GM21529 (cell line): ENCODE data around the gene RARG.
A peak's percentile ranks its signal among the peaks of the same experiment; 100 is the strongest.

Source experiments
- ATAC-seq: cut with Tn5 transposase; IDR thresholded peaks from one replicate; pipeline ENCODE4 v1.9.1; 2021; ENCODE audit not compliant: unreplicated experiment

RARG gene

DNA sequence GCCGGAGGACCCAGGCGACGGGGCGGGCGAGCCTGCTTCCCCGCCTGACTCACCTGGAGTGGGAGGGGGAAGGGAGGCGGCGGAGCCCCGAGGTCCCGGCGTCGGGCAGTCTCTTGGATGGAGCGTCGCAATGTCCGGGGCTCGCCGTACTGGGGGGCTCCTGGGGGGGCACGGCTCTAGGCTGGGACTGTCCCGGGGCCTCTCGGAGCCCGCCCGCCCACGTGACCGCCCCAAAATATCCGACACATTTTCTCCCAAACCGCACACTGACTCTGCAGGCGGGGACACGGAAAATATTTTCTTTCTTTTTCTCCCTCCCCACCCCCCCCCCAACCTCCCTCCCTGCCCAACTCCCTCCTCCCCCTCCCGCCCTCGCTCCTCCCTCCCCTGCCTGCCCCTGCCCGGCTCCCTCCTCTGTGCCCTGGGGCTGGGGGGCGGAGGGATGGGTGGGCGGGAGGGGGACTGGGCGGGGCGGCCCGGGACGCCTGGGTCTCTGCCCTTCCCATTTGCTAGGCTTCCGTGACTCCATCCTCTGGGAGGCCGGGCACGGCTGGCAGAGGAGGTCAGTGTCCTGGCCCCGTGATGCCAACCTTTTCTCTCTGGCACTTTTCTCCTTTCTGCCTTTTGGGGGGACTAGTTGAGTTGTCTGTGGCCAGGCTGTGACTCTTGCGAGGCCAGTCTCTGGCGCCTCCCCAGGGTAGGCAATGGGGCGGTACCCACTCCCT is at the start of gene RARG:
Gene RARG (minus strand): TSS at position 289 of the 725 bp plus-strand sequence. CDS start 4,664 bp downstream, outside the sequence.
- ATAC-seq: no peak

- no peak for ATAC-seq
Observed at GRCh38 chr12:53279888-53280498, 48.0 kb upstream of the RARG start.

GRCh38 chr12:53279283-53279869 is 47.4 kb upstream of the RARG start:
- ATAC-seq: no peak

DNA sequence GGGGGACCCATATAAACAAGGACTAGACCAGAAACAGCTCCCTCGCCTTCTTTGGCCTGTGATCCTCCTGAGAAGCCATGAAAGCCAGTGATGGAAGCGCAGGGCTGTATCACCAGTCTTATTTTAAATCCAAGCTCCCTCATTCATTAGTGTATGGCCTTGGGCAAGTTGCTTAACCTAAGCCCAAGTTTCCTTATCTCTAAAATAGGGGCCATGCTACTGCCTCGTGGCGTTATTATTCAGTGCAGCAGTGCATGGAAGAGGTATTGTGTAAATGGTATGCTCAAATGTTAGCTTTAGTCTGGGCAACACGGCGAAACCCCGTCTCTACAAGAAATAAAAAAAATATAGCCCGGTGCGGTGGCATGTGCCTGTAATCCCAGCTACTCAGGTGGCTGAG is 46.0 kb upstream of the RARG start:
- no peak for ATAC-seq

- no peak for ATAC-seq
Observed at GRCh38 chr12:53276511-53276910, 44.5 kb upstream of the RARG start.

DNA sequence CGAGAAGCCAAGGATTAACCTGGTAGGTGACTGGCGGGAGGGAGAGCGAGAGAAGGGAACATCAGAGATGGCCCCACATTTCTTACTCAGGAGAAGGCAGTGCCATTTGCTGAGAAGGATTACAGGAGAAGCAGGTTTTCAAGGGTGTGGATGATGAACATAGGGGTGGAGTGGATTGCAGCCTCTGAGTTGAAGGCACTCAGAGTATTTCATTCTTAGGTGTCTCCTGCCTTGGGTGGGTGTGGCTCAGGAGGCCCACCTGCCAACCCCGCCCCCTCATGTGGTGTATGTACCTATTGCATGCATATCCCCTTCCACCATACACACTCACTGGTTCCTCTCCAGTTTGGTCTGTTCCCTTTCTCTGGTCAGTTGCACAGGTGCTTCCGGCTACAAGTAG is 42.4 kb upstream of the RARG start:
- no peak for ATAC-seq

DNA sequence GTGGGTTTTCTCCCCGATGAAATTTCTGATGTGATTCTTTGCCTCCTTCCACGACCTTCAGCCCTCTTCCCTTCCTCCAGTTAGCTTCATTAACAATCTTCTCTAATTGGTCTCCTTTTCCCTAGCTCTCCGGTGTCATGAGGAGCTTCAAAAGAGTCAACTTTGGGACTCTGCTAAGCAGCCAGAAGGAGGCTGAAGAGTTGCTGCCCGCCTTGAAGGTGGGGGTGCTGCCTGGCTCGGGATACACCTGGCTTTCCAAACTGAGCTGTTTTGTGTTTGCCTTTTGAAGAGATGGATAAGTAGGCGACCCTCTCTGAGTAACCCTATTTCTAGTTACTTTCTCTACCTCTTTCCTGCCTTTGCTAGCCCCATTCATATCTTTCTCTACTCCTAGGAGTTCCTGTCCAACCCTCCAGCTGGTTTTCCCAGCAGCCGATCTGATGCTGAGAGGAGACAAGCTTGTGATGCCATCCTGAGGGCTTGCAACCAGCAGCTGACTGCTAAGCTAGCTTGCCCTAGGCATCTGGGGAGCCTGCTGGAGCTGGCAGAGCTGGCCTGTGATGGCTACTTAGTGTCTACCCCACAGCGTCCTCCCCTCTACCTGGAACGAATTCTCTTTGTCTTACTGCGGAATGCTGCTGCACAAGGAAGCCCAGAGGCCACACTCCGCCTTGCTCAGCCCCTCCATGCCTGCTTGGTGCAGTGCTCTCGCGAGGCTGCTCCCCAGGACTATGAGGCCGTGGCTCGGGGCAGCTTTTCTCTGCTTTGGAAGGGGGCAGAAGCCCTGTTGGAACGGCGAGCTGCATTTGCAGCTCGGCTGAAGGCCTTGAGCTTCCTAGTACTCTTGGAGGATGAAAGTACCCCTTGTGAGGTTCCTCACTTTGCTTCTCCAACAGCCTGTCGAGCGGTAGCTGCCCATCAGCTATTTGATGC is 36.9 kb upstream of the RARG start:
- peak; percentile 3 for ATAC-seq

DNA sequence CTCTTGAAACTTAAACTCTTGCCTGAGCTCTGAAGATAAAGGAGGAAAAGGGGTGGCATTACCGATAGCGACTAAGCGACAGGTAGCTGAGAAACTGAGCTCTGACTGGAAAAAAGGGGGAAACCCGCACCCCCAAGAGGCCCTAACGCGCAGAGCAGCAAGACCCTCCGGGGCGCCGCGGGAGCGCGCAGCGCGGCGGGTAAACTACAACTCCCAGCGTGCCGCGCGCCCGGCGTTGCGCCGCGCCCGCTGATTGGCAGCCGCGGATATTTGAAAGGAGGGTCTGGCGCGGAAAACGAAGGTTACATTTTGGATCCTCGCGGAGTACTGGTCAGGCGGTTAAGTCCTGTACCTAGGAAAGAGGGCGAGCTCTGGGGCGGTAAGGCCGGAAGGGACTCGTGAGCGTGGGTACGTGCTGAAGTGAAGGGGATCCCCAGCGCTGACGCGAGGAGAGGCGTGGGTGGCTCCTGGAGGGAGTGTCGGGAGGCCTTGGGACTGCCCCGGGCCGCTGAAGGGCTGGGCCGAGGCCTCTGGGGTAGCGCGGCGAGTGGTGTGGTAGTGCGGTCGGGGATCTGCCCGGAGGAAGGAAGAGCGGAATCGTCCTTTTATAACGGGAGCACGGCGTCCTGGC is 36.1 kb upstream of the RARG start, which contains the start of gene ESPL1:
Gene ESPL1 (plus strand): TSS at position 301 of the 631 bp plus-strand sequence. CDS start 468 bp downstream, outside the sequence.
- ATAC-seq: peak; percentile 85

DNA sequence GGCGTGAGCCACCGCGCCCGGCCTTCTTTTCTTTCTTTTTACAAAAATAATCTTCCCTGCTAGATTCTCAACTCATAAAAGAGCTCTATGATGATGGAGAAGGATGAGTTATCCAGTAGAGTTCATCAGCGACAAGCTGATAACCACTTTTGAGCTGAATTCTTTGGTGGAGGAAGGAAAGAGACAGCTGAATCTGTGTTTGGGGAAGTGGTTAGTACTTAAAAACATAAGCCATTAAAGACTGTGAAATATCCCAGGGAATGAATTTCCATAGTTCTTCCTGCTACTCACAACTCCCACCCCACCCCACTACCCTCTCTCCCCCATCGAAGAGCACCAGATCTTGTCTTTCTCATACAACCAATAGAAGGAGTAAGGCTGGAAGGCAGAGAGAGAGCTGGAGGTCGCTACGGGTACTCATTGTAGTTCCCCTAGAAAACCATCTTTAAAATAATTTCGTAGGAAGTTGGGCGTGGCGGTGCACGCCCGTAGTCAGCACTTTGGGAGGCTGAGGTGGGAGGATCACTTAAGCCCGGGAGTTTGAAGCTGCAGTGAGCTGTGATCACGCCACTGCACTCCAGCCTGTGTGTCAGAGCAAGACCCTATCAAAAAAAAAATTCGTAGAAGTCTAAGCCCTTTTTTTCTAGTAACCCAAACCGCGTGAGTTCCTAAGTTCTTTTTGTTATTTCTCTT is 35.4 kb upstream of the RARG start:
- ATAC-seq: peak; percentile 14

DNA sequence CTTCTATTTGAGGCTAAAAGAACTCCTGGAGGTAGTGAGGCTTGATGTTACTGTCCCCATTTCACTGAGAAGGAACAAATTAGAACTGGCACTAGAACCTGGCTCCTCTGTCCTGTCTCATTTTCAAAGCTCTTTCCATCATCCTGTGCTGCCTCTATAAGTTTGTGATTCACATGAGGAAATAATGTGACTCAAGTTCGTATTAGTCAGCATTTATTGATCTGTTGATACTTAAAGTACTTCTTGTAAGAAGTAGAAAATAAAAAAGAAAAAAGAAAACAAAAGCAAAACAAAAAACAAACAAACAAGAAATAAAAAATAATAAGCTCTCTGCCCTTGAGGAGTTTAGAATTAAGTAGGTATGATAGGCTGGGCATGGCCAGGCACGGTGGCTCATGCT is 33.8 kb upstream of the RARG start:
- ATAC-seq: no peak

- no peak for ATAC-seq
Observed at GRCh38 chr12:53259891-53260290, 27.9 kb upstream of the RARG start.

DNA sequence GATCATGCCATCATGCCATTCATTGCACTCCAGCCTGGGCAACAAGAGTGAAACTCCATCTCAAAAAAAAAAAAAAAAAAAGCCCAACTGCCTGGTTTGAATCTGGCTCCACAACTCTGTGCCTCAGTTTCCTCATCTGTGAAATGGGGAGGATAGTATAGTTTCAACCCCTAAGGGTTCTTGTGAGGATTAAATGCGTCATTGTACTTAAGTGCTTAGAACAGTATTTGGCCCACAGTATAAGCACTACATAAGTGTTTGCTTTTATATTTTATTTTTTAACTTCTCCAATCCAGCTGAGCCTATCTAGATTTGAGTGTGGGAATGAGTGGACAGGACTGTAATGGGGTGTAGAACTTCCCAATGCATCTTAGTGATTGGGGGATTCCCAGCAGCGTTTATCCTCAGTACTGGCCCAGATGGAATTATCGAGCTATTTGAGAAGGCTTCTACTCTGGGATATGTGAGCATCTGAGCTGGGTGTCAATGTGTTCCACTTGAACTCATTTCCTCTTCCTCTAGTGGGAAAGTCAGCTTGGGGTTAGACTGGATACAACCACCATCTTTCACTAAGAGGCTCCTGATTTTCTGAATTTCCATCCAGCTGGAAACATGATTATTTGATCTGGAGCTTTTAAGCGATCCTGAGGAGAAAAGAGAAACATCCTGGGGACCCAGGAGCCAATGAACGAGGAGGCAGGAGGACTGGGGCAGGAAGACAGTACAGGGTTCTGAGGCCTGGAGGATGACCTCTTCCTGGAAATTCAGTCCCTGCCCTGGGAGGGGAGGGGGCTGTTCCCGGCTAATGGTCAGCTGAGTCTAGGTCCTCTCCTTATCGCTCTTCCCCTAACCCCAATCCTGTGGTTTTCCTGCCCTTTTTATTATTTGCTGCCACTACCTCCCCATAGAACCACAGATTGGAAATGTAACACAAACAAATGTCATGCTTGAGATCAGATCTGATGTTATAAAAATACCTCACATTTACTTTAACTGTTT is 26.8 kb upstream of the RARG start:
- no peak for ATAC-seq

DNA sequence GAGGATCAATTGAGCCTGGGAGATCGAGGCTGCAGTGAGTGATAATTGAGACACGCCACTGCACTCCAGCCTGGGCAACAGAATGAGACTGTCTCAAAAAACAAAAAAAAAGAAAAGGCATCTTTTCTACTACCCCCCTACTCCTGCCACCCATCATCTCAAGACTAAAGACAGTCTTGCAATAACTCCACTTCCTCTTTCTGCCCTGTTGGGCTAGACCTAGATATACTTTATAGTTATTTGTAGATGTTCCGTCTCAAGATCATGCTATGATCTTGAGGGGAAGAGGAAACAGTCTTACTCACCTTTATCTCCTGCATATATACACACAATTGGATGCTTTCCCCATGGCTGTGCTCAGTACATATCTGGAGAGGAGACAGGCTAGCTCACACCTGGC is 24.0 kb upstream of the RARG start:
- ATAC-seq: no peak

DNA sequence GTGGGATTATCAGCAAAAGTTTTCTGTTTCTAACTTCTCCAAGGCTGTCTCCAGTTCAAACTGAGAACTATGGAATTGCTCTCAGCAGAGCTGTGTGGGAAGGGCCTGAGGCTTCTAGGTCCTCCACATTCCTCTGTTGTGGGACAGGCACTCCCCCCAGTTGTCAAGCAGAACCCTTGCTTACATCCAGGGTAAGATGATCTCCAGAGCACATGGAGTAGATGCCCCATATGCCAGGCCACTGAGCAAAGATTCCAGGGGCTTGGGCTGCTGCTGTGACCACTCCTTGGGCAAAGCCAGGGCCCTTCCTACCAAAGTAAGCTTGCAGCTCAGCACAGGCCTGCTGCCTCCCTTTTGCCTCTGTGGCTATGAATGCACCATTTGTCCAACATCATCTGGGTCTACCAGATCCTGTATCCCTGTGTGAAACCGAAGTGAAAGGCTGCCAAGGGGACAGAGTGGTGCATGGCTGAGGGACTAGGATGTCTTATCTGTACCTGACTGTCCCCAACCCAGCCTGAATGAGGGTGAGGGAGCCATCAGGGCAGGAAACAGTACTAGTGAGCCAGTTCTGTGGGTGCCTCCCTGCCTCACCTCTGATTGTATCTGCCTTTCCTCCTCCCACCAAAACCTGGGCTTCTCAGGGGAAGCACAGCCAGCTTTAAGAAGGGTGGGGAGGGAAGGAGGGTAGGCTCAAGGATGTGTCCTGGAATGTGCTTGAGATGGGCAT is 23.0 kb upstream of the RARG start:
- ATAC-seq: no peak

DNA sequence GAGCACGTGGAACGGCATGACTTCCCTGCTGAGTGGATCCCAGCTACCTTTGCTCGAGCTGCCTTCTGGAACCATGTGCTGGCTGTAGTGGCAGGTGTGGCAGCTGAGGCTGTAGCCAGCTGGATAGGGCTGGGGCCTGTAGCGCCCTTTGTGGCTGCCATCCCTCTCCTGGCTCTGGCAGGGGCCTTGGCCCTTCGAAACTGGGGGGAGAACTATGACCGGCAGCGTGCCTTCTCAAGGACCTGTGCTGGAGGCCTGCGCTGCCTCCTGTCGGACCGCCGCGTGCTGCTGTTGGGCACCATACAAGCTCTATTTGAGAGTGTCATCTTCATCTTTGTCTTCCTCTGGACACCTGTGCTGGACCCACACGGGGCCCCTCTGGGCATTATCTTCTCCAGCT is 21.3 kb upstream of the RARG start:
- ATAC-seq: no peak

GRCh38 chr12:53252349-53252916 is 20.4 kb upstream of the RARG start:
- ATAC-seq: no peak

GRCh38 chr12:53251477-53252348 is 19.7 kb upstream of the RARG start:
- peak; percentile 70 for ATAC-seq
